OCI-LY3 (cell line): ENCODE measurements around the gene PHTF1.

Experiments
- H2AFZ ChIP-seq: fragments of 200-600, 300-600 bp; shearing (Covaris generic); 2 replicates; pipeline ENCODE4 v1.6.0; 2014; ENCODE audit warnings: antibody characterized with exemption, low read depth, low read length
- H3K27ac ChIP-seq: fragments of 200-600, 300-600 bp; sonication (generic); 2 replicates; pipeline ENCODE4 v1.5.1; 2014; ENCODE audit warnings: mild to moderate bottlenecking, low read length, moderate library complexity, mixed read lengths
- H3K27me3 ChIP-seq: fragments of 200-600, 300-600 bp; sonication (generic); 2 replicates; pipeline ENCODE4 v1.6.1; 2014; ENCODE audit warnings: low read depth, low read length, mixed read lengths
- H3K36me3 ChIP-seq: fragments of 200-600, 300-600 bp; sonication (generic); replicated peaks from 2 replicates; pipeline ENCODE3; 2014; ENCODE audit warnings: low read depth, low read length, mixed read lengths
- H3K4me1 ChIP-seq: fragments of 300-600, 200-600 bp; sonication (generic); 2 replicates; pipeline ENCODE4 v1.6.1; 2014; ENCODE audit warnings: low read length, mixed read lengths
- H3K4me2 ChIP-seq: fragments of 200-600, 300-600 bp; sonication (generic); 2 replicates; pipeline ENCODE4 v1.6.1; 2014; ENCODE audit warnings: low read length, mixed read lengths
- H3K4me3 ChIP-seq: fragments of 300-600, 200-600 bp; sonication (generic); 2 replicates; pipeline ENCODE4 v1.5.1; 2014; ENCODE audit warnings: antibody characterized with exemption, mild to moderate bottlenecking, low read length, moderate library complexity
- H3K79me2 ChIP-seq: fragments of 300-600, 200-600 bp; shearing (Covaris generic); 2 replicates; pipeline ENCODE4 v1.6.1; 2014; ENCODE audit warnings: mild to moderate bottlenecking, low read length, mixed read lengths
- H3K9ac ChIP-seq: fragments of 300-600, 200-600 bp; shearing (Covaris generic); 2 replicates; pipeline ENCODE4 v1.6.0; 2014; ENCODE audit warnings: mild to moderate bottlenecking, low read length, moderate library complexity
- H3K9me3 ChIP-seq: fragments of 200-600, 300-600 bp; shearing (Covaris generic); 2 replicates; pipeline ENCODE4 v1.6.1; 2014; ENCODE audit warnings: low read length, mixed read lengths; ENCODE audit not compliant: insufficient read depth
- H4K20me1 ChIP-seq: fragments of 200-600, 300-600 bp; sonication (generic); 2 replicates; pipeline ENCODE4 v1.6.1; 2016; ENCODE audit warnings: low read length, mixed read lengths; ENCODE audit not compliant: insufficient read depth
- EZH2phosphoT487 ChIP-seq: fragments of 200-600 bp; shearing (Covaris generic); IDR thresholded peaks from 2 replicates; pipeline ENCODE4 v1.6.1; 2018; ENCODE audit warnings: antibody characterized with exemption, mixed run types, low read depth
- TF ChIP-seq, protein P1 (sequence below): fragments of 200-600, 300-600 bp; sonication (generic); IDR thresholded peaks from 2 replicates; pipeline ENCODE4 v1.5.1; 2014; ENCODE audit warnings: antibody characterized with exemption, low read length, low read depth

Gene PHTF1

DNA sequence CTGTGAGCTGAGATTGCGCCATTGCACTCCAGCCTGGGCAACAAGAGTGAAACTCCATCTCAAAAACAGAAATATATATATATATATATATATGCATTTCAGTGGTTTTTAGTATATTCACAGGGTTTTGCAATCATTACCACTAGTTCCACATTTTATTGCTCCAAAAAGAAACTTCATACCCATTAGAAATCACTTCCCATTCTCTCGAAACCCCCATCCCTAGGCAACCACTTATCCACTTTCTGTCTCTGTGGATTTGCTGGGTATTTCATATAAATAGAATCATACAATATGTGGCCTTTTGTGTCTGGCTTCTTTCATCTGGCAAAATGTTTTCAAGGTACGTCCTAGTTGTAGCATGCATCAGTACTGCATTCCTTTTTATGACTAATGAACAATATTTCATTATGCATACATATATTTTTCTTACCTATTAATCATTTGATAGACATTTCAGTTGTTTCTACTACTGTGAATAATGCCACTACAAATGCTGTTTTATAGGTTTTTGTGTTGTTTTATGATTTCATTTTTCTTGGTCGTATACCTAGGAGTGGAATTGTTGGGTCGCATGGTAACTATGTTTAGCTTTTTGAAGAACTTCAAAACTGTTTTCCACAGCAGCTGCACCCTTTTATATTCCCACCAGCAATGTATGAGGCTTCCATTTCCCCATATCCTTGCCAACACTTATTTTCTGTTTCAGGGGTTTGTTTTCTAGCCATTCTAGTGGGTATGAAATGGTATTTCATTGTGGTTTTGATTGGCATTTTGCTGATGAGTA is 95.9 kb downstream of the PHTF1 start:
- Histone ChIP-seq H3K4me2 (no peak overlapping the region), H4K20me1 (no peaks in the 10 kb centered on the region), H3K9ac (no peak overlapping the region), H3K4me1 (no peaks in the 10 kb centered on the region), H3K4me3 (no peak overlapping the region), H3K27ac (no peak overlapping the region), H3K36me3 (no peaks in the 10 kb centered on the region), H2AFZ (no peak overlapping the region), H3K79me2 (no peaks in the 10 kb centered on the region), H3K9me3 (no peaks in the 10 kb centered on the region), H3K27me3 (no peaks in the 10 kb centered on the region)
- TF ChIP-seq EZH2phosphoT487 = no peak
- TF ChIP-seq, protein P1, sequence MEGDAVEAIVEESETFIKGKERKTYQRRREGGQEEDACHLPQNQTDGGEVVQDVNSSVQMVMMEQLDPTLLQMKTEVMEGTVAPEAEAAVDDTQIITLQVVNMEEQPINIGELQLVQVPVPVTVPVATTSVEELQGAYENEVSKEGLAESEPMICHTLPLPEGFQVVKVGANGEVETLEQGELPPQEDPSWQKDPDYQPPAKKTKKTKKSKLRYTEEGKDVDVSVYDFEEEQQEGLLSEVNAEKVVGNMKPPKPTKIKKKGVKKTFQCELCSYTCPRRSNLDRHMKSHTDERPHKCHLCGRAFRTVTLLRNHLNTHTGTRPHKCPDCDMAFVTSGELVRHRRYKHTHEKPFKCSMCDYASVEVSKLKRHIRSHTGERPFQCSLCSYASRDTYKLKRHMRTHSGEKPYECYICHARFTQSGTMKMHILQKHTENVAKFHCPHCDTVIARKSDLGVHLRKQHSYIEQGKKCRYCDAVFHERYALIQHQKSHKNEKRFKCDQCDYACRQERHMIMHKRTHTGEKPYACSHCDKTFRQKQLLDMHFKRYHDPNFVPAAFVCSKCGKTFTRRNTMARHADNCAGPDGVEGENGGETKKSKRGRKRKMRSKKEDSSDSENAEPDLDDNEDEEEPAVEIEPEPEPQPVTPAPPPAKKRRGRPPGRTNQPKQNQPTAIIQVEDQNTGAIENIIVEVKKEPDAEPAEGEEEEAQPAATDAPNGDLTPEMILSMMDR = no peak

GRCh38 chr1:113662101-113662500 is 97.2 kb downstream of the PHTF1 start:
- H3K9ac ChIP-seq = no peak overlapping the region
- H3K36me3 ChIP-seq = no peaks in the 10 kb centered on the region
- H3K27ac ChIP-seq = no peak overlapping the region
- no peak for TF ChIP-seq EZH2phosphoT487
- TF ChIP-seq, protein P1 = no peak
- H3K4me3 ChIP-seq = no peak overlapping the region
- no peaks in the 10 kb centered on the region for H3K4me1 ChIP-seq
- H2AFZ ChIP-seq = no peak overlapping the region
- no peaks in the 10 kb centered on the region for H3K27me3 ChIP-seq
- H4K20me1 ChIP-seq = no peaks in the 10 kb centered on the region
- no peaks in the 10 kb centered on the region for H3K9me3 ChIP-seq
- H3K79me2 ChIP-seq = no peaks in the 10 kb centered on the region
- H3K4me2 ChIP-seq = no peak overlapping the region

DNA sequence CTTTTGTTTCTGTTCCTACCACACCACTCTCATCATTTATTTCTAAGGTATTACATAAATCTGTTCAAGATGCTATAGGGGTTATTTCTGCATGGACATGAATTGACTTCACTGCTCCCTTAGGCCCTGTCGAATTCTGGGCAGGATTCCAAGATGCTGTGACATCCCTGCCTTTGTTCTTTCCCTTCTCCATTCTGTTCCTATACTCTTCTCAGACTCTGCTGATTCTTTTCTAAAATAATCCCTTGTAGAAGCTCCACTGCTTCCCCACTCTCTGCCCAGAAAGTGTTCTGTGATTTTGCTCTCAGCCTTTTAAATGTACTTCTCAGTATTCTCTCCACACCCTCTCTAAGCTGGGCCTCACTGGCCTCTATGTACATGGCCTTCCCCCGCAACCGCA is 99.2 kb downstream of the PHTF1 start:
- H3K4me3 ChIP-seq = no peak overlapping the region
- H3K4me1 ChIP-seq = no peaks in the 10 kb centered on the region
- H2AFZ ChIP-seq = no peak overlapping the region
- H4K20me1 ChIP-seq = no peaks in the 10 kb centered on the region
- no peaks in the 10 kb centered on the region for H3K27me3 ChIP-seq
- H3K9me3 ChIP-seq = no peaks in the 10 kb centered on the region
- no peak overlapping the region for H3K9ac ChIP-seq
- no peak overlapping the region for H3K4me2 ChIP-seq
- H3K36me3 ChIP-seq = no peaks in the 10 kb centered on the region
- H3K79me2 ChIP-seq = no peaks in the 10 kb centered on the region
- no peak overlapping the region for H3K27ac ChIP-seq
- TF ChIP-seq, protein P1 = no peak
- no peak for TF ChIP-seq EZH2phosphoT487

- no peaks in the 10 kb centered on the region for H3K9me3 ChIP-seq
- H4K20me1 ChIP-seq = no peaks in the 10 kb centered on the region
- H3K79me2 ChIP-seq = no peaks in the 10 kb centered on the region
- H3K4me3 ChIP-seq = no peak overlapping the region
- H3K9ac ChIP-seq = no peak overlapping the region
- H3K27me3 ChIP-seq = no peaks in the 10 kb centered on the region
- H3K36me3 ChIP-seq = no peaks in the 10 kb centered on the region
- TF ChIP-seq, protein P1 = no peak
- TF ChIP-seq EZH2phosphoT487 = no peak
- H3K27ac ChIP-seq = no peak overlapping the region
- no peak overlapping the region for H3K4me2 ChIP-seq
- H2AFZ ChIP-seq = no peak overlapping the region
- no peaks in the 10 kb centered on the region for H3K4me1 ChIP-seq
Observed at GRCh38 chr1:113659556-113659955, 99.7 kb downstream of the PHTF1 start.
